Mucosa of rectum (tissue), 2 donors: Measurements from ENCODE around the gene FNBP1.
"Not testable (repeated sequence)": the region's sequence is repeated elsewhere in the genome, so short reads cannot be mapped to it uniquely, and the experiment has no call there.

Experiments used
- H3K27ac ChIP-seq, 2 donors: one replicate each; pipeline ENCODE4 v1.7.0; 2013; ENCODE audit warnings: inconsistent platforms in 2 of 2, low read depth in 2 of 2, low read length in 2 of 2
- H3K27me3 ChIP-seq, 2 donors: one replicate each; pipeline ENCODE4 v1.7.0; 2013; ENCODE audit warnings: low read length in 2 of 2; ENCODE audit not compliant: control insufficient read depth in 2 of 2, insufficient read depth in 2 of 2
- H3K36me3 ChIP-seq, 2 donors: one replicate each; pipeline ENCODE4 v1.7.0; 2013; ENCODE audit warnings: low read length in 2 of 2; ENCODE audit not compliant: control insufficient read depth in 2 of 2, insufficient read depth in 2 of 2
- H3K4me1 ChIP-seq, 2 donors: one replicate each; pipeline ENCODE4 v1.7.0; 2013; ENCODE audit warnings: low read length in 2 of 2, mild to moderate bottlenecking in 1 of 2; ENCODE audit not compliant: control insufficient read depth in 2 of 2, insufficient read depth in 2 of 2
- H3K4me3 ChIP-seq, 2 donors: one replicate each; pipeline ENCODE4 v1.7.0; 2013; ENCODE audit warnings: low read length in 2 of 2
- H3K9ac ChIP-seq, 2 donors: one replicate each; pipeline ENCODE4 v1.7.0; 2013; ENCODE audit warnings: low read length in 2 of 2, low read depth in 1 of 2, mild to moderate bottlenecking in 1 of 2
- H3K9me3 ChIP-seq, 2 donors: one replicate each; pipeline ENCODE4 v1.7.0; 2013; ENCODE audit warnings: low read length in 2 of 2; ENCODE audit not compliant: control insufficient read depth in 2 of 2
- donor health status: healthy.
- donor health status: Normal muscosa, but diverticular disease.

The FNBP1 gene

GRCh38 chr9:129938291-129938979 lies 104.6 kb downstream of the FNBP1 start:
- Histone ChIP-seq H3K9ac (no peak overlapping the region), H3K9me3 (peaks cover 0 to 3% of the 10 kb centered on the region in 2 donors), H3K27ac (peak overlapping the region in 1 of 2 donors; percentile 32), H3K4me1 (peaks cover 3 to 5% of the 10 kb centered on the region in 2 donors), H3K4me3 (no peak overlapping the region), H3K36me3 (peaks cover 4 to 5% of the 10 kb centered on the region in 2 donors), H3K27me3 (no peaks in the 10 kb centered on the region)

GRCh38 chr9:129937879-129938278 lies 105.1 kb downstream of the FNBP1 start:
- not testable (repeated sequence) for H3K27ac ChIP-seq, H3K9me3 ChIP-seq, H3K36me3 ChIP-seq, H3K27me3 ChIP-seq, H3K9ac ChIP-seq, H3K4me1 ChIP-seq, H3K4me3 ChIP-seq

- no peaks in the 10 kb centered on the region for H3K36me3 ChIP-seq
- peaks cover 7 to 9% of the 10 kb centered on the region in 2 donors for H3K4me1 ChIP-seq
- H3K9ac ChIP-seq, result no peak overlapping the region
- no peaks in the 10 kb centered on the region for H3K27me3 ChIP-seq
- no peaks in the 10 kb centered on the region for H3K9me3 ChIP-seq
- H3K27ac ChIP-seq, result no peak overlapping the region
- no peak overlapping the region for H3K4me3 ChIP-seq
Observed at GRCh38 chr9:129936222-129936621, 106.8 kb downstream of the FNBP1 start.

- no peaks in the 10 kb centered on the region for H3K9me3 ChIP-seq
- H3K36me3 ChIP-seq, result no peaks in the 10 kb centered on the region
- no peak overlapping the region for H3K9ac ChIP-seq
- H3K4me1 ChIP-seq, result peaks cover 7 to 9% of the 10 kb centered on the region in 2 donors
- H3K27ac ChIP-seq, result no peak overlapping the region
- H3K27me3 ChIP-seq, result no peaks in the 10 kb centered on the region
- H3K4me3 ChIP-seq, result no peak overlapping the region
Observed at GRCh38 chr9:129934780-129935179, 108.2 kb downstream of the FNBP1 start.

- Histone ChIP-seq H3K9ac (no peak overlapping the region), H3K27me3 (no peaks in the 10 kb centered on the region), H3K4me3 (no peak overlapping the region), H3K9me3 (no peaks in the 10 kb centered on the region), H3K27ac (peak overlapping the region in 1 of 2 donors; percentile 37), H3K36me3 (no peaks in the 10 kb centered on the region), H3K4me1 (peaks cover 7 to 9% of the 10 kb centered on the region in 2 donors)
Observed at GRCh38 chr9:129934041-129934591, 108.9 kb downstream of the FNBP1 start.

DNA sequence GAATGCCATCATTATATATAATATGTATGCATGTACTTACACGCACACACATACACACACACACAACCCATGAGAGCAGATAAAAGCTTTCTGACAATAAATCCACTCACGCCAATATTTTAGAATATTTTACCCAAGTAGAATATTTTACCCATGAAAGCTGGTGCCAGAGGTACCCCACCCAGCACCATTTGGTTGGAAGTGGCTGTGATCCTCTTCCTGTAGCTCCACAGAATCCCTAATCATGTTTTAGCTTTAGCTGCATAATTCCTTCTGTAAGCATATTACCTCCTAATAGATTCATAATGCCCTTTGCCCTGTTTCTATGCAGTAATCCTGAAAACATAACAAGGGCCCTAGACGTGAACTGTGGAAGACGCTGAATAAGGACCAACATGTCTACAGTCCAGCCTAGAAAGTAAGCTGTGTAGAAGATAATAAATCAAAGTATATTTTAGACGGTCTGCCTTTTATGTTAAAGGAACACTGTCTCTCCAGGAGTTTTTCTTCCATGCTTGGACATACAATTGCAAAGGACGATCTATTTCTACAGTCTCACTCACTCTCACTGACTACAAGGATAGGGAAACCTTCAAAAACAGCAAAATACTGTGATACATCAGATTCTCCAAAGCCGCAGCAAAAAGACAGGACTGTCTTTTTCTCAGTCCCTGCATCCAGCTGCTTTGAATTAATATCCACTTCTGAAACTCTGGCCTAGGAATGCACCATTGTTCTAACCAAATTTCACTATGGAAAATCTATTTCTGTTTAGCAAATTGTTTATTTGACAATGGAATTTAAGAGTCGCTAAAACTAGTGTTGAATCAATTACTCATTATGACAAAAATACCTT lies 109.6 kb downstream of the FNBP1 start:
- Histone ChIP-seq H3K4me3 (no peak overlapping the region), H3K27ac (peak overlapping the region in 1 of 2 donors; percentile 1), H3K9ac (no peak overlapping the region), H3K27me3 (no peaks in the 10 kb centered on the region), H3K4me1 (peaks cover 4 to 6% of the 10 kb centered on the region in 2 donors), H3K9me3 (no peaks in the 10 kb centered on the region), H3K36me3 (no peaks in the 10 kb centered on the region)

DNA sequence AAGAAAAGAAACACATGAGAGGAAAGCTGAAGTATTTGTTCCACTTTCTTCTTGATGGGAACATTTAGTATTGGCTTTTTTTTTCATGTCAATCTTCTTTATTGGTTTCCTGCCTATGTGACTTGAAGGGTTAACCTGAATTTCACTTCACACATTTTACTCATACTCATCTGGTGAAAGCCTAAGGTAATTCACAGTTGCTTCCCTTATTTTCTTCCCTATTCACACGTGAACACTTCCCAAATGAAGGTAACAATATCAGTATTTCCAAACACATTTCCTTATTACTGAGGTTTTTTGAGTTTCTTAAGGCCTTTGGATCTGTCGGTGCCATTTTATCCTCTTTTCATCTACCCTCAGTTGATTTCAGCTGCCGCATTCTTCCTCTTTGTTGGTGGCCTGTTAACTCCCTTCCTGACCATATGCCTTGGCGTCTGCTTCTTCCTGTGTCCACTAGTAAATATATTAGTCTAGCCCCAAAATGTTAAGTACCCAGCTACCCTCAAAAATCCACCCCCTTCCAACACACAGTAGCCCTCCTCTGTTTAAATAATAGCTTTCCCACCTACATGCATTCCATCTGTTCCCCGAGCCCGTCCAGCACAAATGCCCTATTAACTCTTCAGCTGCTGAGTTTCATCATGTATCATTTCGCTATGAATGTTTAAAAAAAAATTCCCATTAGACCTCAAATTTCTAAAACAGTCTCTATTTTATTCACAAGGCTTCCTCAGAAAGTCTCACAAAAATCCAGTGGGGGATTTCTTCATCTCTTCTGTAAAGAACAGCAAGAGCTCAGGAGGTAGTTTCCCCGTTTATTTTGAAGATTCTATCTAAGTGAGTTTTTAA lies 110.5 kb downstream of the FNBP1 start:
- Histone ChIP-seq H3K9me3 (no peaks in the 10 kb centered on the region), H3K4me3 (no peak overlapping the region), H3K9ac (peak overlapping the region in 1 of 2 donors; percentile 27), H3K27me3 (no peaks in the 10 kb centered on the region), H3K27ac (peak overlapping the region; percentile 53 to 62), H3K36me3 (no peaks in the 10 kb centered on the region), H3K4me1 (peaks cover 4 to 6% of the 10 kb centered on the region in 2 donors)

- no peak overlapping the region for H3K4me3 ChIP-seq
- H3K9me3 ChIP-seq, result no peaks in the 10 kb centered on the region
- H3K4me1 ChIP-seq, result peaks cover 4 to 6% of the 10 kb centered on the region in 2 donors
- no peak overlapping the region for H3K27ac ChIP-seq
- H3K27me3 ChIP-seq, result no peaks in the 10 kb centered on the region
- H3K36me3 ChIP-seq, result peaks cover 0 to 10% of the 10 kb centered on the region in 2 donors
- no peak overlapping the region for H3K9ac ChIP-seq
Observed at GRCh38 chr9:129930743-129931142, 112.2 kb downstream of the FNBP1 start.

DNA sequence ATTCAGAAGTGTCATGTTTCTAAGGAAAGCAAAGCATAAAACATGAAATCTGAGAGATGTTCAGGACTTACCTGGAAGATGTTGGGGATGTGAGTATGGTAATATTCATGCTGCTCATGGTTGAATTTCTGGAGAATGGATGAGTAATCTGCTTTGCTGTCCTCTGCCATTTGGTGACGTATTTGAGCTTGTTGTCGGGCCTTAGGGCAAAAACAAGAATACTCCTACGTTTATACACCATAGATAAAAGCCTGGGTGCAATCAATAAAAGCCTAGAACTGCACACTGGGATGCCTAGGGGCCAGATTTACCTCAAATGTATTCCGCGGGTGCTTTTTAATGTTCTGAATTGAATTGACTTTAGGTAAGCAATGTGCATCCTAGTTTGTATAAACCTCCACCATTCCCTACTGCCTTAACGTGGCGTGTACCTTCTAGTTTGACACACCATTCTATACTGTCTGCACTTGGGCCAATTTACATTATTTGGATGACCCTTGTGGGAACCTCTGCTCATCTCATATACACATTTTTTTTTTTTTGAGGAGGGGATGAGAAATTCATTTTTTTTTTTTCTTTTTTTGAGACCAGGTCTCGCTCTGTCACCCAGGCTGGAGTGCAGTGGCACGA lies 113.4 kb downstream of the FNBP1 start:
- peaks cover 4% of the 10 kb centered on the region in 2 donors for H3K4me1 ChIP-seq
- no peak overlapping the region for H3K27ac ChIP-seq
- H3K36me3 ChIP-seq, result peaks cover 5 to 15% of the 10 kb centered on the region in 2 donors
- no peak overlapping the region for H3K9ac ChIP-seq
- no peak overlapping the region for H3K4me3 ChIP-seq
- H3K9me3 ChIP-seq, result no peaks in the 10 kb centered on the region
- H3K27me3 ChIP-seq, result no peaks in the 10 kb centered on the region
